ENCODE results near the gene ZNF169. TPM values are rescaled to one million over a fixed set of nuclear protein-coding genes. Genes with fewer than 3 reads are reported as not detected.
"Not testable (repeated sequence)": the region's sequence is repeated elsewhere in the genome, so short reads cannot be mapped to it uniquely, and the experiment has no call there.

The ZNF169 gene
- total RNA-seq, 1 donor from 2014 or later: 4.9 TPM

- Mint-ChIP-seq H3K27ac (ENCODE audit: unreplicated experiment) (no peak overlapping the region), H3K4me1 (ENCODE audit: low read depth, unreplicated experiment) (no peaks in the 10 kb centered on the region), H3K9me3 (ENCODE audit: unreplicated experiment) (peaks cover 11% of the 10 kb centered on the region), H3K4me3 (ENCODE audit: unreplicated experiment) (no peak overlapping the region), H3K36me3 (ENCODE audit: unreplicated experiment) (peaks cover 13% of the 10 kb centered on the region), H3K27me3 (ENCODE audit: unreplicated experiment) (no peaks in the 10 kb centered on the region)
- no peak for DNase-seq
- no peak for TF ChIP-seq CTCF (IDR thresholded peaks at IDR 0.05; ENCODE audit: partially characterized antibody, unreplicated experiment)
Measured at GRCh38 chr9:94270009-94270408, 10.9 kb downstream of the ZNF169 start.

GRCh38 chr9:94277029-94277428 is 17.9 kb downstream of the ZNF169 start:
- not testable (repeated sequence) for H3K4me1 Mint-ChIP-seq (ENCODE audit: low read depth, unreplicated experiment); H3K27me3 Mint-ChIP-seq (ENCODE audit: unreplicated experiment); H3K27ac Mint-ChIP-seq (ENCODE audit: unreplicated experiment); H3K9me3 Mint-ChIP-seq (ENCODE audit: unreplicated experiment); DNase-seq; H3K4me3 Mint-ChIP-seq (ENCODE audit: unreplicated experiment)
- peaks cover 30% of the 10 kb centered on the region for H3K36me3 Mint-ChIP-seq (ENCODE audit: unreplicated experiment)

- Mint-ChIP-seq H3K27ac (ENCODE audit: unreplicated experiment) (no peak overlapping the region), H3K4me1 (ENCODE audit: low read depth, unreplicated experiment) (no peaks in the 10 kb centered on the region), H3K4me3 (ENCODE audit: unreplicated experiment) (no peak overlapping the region), H3K36me3 (ENCODE audit: unreplicated experiment) (peaks cover 35% of the 10 kb centered on the region), H3K27me3 (ENCODE audit: unreplicated experiment) (no peaks in the 10 kb centered on the region), H3K9me3 (ENCODE audit: unreplicated experiment) (peaks cover 2% of the 10 kb centered on the region)
- TF ChIP-seq CTCF (IDR thresholded peaks at IDR 0.05; ENCODE audit: partially characterized antibody, unreplicated experiment): no peak
- no peak for DNase-seq
Measured at GRCh38 chr9:94277885-94278536, 18.9 kb downstream of the ZNF169 start.

GRCh38 chr9:94280409-94280989 is 21.4 kb downstream of the ZNF169 start:
- no peak overlapping the region for H3K4me3 Mint-ChIP-seq (ENCODE audit: unreplicated experiment)
- peaks cover 2% of the 10 kb centered on the region for H3K9me3 Mint-ChIP-seq (ENCODE audit: unreplicated experiment)
- no peak for TF ChIP-seq CTCF (IDR thresholded peaks at IDR 0.05; ENCODE audit: partially characterized antibody, unreplicated experiment)
- no peak for DNase-seq
- H3K27ac Mint-ChIP-seq (ENCODE audit: unreplicated experiment): no peak overlapping the region
- H3K36me3 Mint-ChIP-seq (ENCODE audit: unreplicated experiment): peaks cover 35% of the 10 kb centered on the region
- no peaks in the 10 kb centered on the region for H3K4me1 Mint-ChIP-seq (ENCODE audit: low read depth, unreplicated experiment)
- H3K27me3 Mint-ChIP-seq (ENCODE audit: unreplicated experiment): no peaks in the 10 kb centered on the region

GRCh38 chr9:94281101-94281500 is 22.0 kb downstream of the ZNF169 start:
- DNase-seq: no peak
- Mint-ChIP-seq H3K4me3 (ENCODE audit: unreplicated experiment) (no peak overlapping the region), H3K36me3 (ENCODE audit: unreplicated experiment) (peaks cover 35% of the 10 kb centered on the region), H3K27ac (ENCODE audit: unreplicated experiment) (no peak overlapping the region), H3K9me3 (ENCODE audit: unreplicated experiment) (peaks cover 2% of the 10 kb centered on the region), H3K27me3 (ENCODE audit: unreplicated experiment) (no peaks in the 10 kb centered on the region), H3K4me1 (ENCODE audit: low read depth, unreplicated experiment) (no peaks in the 10 kb centered on the region)
- TF ChIP-seq CTCF (IDR thresholded peaks at IDR 0.05; ENCODE audit: partially characterized antibody, unreplicated experiment): no peak
